ENCODE measurements around the gene RETREG2.

Gene RETREG2

DNA sequence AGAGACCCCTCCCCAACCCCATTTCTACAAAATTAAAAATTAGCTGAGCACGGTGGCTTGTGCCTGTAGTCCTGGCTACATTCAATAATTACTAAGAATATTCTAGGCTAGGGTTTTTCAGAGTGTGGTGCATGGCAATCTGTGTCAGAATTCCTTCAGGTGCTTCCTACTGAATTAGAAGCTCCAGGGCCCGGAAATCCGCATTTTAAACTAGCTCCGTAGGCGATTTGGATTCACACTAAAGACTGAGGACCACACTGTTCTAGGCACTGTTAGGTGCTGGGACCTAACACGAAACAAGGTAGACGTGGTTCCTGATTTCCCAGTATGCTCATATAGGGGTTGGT is 27.9 kb downstream of the RETREG2 start:
- DNase-seq (ENCODE audit: low read depth) = no peak
- H3K4me3 ChIP-seq (ENCODE audit: low read length) = peak overlapping the region; percentile 83
- TF ChIP-seq CTCF (conservative IDR thresholded peaks at IDR 0.05; ENCODE audit: low read length) = no peak

- DNase-seq (ENCODE audit: low read depth) = peak; percentile 87
- peak within 1 kb of the TSS; percentile 85 for H3K4me3 ChIP-seq (ENCODE audit: low read length)
- TF ChIP-seq CTCF (conservative IDR thresholded peaks at IDR 0.05; ENCODE audit: low read length) = no peak
Measured at GRCh38 chr2:219206328-219207133, 28.5 kb downstream of the RETREG2 start, which contains the start of gene ZFAND2B. ZFAND2B (plus strand) TSS chr2:219206782; CDS start chr2:219206988, 206 bp downstream.

DNA sequence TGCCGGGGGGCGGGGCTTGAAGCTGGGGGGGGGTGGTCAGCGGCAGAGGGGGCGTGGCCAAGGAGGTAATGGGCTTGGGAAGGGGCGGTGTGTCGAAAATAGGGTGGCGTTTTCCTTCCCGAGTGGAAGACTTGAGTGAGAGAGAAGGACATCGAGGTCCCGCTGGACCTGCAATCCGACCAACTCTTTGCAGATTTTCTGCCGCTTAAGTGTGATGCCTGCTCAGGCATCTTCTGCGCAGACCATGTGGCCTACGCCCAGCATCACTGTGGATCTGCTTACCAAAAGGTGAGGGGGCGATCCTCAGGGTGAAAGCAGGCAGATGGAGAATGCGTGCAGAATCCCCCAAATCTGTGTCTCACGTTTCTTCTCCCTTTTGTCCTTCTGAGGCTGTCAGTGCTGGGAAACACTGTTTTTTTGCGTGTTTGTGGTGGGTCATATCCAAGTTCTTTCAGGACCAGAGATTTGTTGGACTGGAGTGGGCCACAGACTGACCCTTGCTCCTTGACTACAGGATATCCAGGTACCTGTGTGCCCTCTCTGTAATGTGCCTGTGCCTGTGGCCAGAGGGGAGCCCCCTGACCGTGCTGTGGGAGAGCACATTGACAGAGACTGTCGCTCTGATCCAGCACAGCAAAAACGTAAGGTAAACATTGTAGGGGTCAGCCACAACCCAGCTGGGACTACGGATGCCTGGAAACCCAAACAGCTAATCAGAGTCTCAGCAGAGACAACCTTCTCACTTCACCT is 29.2 kb downstream of the RETREG2 start:
- peak overlapping the region; percentile 85 for H3K4me3 ChIP-seq (ENCODE audit: low read length)
- no peak for TF ChIP-seq CTCF (conservative IDR thresholded peaks at IDR 0.05; ENCODE audit: low read length)
- DNase-seq (ENCODE audit: low read depth) = no peak

- H3K4me3 ChIP-seq (ENCODE audit: low read length) = peak overlapping the region; percentile 85
- peak; percentile 45 for DNase-seq (ENCODE audit: low read depth)
- no peak for TF ChIP-seq CTCF (conservative IDR thresholded peaks at IDR 0.05; ENCODE audit: low read length)
Measured at GRCh38 chr2:219207884-219208740, 30.0 kb downstream of the RETREG2 start.

GRCh38 chr2:219209236-219210195 is 31.4 kb downstream of the RETREG2 start:
- no peak overlapping the region for H3K4me3 ChIP-seq (ENCODE audit: low read length)
- no peak for DNase-seq (ENCODE audit: low read depth)
- TF ChIP-seq CTCF (conservative IDR thresholded peaks at IDR 0.05; ENCODE audit: low read length) = no peak

All from AG10803 (cell line).